ENCODE data around the gene GYS1.

The GYS1 gene

DNA sequence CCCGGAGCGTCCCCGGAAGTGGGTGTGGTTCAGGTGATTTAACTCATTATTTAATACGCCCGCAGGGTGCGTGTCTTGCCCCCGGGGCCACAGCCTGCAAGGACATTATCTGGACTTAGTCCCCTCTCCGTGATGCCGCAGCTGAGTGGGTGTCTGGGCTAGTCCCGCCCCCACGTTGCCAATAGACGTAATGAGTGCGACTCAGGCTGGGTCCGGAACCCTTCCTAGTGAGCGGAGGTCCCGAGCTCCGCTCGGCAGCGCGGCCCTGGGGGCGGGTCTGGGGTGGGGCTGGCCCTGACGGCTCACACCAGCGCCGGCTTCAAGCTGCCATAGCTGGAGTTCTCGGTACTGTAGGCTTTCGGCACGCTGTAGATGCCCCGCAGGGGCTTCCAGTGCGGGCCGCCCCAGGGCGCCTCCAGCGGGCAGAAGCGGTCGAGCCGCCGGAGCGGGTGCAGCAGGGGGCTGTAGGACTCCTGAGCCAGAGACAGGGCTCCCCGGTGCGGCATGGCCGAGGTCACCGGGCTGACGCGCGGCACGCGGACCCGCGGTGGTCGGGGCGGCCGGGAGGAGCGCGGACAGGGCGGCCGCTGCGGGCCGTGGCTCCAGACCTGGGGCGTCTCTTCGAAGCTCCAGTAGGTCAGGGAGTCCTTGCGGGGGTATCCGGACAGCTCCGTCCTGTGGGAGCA, 24.7 kb upstream of the GYS1 start:
- no peak for DNase-seq

DNA sequence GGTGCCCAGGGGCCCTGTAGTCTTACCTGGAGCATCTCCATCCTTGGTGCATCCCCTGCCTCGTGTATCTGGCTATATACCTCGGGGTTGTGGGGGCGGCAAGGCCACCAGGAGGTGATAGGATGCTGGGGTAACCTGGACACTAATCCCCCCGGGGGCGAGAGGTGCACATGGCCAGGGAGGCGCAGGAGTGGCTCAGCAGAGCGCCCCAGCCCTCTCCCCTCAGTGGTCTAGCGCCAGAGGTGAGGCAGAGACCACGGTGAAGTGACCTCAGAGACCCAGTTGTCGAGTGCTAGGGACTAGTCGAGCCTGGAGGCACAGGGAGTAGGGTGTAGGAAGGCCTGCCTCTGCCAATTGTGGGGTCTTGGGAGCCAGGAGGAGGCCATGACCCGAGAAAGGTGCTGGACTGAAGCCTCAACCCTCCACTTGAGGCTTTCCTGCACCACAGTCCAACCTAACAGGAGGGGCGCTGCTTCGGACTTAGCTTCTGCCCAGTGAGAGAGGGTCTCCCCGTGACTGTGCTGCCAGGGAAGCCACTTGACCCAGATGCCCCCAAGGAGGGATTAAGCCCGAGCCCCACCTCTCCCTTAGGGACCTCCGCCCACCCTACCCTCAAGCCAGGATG, 24.0 kb upstream of the GYS1 start, which contains the start of gene LHB:
Gene LHB (minus strand): TSS at position 51 of the 625 bp plus-strand sequence. CDS start 10 bp downstream, at position 41.
- DNase-seq: no peak

DNA sequence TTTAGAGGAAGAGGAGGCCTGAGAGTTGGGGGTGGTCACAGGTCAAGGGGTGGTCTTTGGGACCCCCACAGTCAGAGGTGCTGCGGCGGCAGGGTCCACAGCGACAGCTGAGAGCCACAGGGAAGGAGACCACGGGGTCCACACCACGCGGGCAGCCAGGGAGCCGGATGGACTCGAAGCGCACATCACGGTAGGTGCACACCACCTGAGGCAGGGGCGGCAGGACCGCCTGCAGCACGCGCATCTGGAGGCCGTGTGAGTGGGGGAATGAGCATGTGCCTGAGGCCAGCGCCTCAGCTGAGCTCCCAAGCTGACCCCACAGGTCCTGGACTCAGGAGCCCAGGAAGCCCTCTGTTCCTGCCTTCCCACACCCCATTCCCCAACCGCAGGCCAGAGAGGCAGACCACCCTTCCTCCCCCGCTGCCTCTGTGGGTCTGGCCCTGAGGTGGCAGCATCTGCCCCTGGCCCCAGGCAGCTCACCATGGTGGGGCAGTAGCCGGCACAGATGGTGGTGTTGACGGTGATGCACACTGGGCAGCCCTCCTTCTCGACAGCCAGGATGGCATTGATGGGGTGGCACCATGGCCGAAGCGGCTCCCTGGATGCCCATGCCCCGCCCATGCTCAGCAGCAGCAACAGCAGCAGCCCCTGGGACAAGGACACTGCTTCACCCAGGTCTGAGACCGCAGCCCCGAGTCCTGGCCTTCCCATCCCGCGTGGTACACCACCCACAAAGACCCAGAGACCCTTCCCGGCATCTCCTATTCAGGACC, 23.1 kb upstream of the GYS1 start:
- no peak for DNase-seq

DNA sequence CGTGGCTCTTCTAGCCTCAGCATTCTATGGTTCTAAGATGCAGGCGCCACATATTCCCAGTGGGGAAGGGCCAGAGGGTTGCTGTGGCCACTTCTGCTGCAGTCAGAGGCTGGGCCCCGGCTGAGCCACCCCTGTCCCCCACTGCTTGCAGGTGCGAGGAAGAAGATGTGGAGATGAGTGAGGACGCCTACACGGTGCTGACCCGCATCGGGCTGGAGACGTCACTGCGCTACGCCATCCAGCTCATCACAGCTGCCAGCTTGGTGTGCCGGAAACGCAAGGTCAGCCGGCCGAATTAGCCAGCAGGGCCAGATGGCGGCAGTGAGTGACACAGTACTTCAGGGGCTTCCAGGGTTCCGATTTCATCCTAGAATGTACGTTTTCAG, 21.8 kb upstream of the GYS1 start:
- no peak for DNase-seq

DNA sequence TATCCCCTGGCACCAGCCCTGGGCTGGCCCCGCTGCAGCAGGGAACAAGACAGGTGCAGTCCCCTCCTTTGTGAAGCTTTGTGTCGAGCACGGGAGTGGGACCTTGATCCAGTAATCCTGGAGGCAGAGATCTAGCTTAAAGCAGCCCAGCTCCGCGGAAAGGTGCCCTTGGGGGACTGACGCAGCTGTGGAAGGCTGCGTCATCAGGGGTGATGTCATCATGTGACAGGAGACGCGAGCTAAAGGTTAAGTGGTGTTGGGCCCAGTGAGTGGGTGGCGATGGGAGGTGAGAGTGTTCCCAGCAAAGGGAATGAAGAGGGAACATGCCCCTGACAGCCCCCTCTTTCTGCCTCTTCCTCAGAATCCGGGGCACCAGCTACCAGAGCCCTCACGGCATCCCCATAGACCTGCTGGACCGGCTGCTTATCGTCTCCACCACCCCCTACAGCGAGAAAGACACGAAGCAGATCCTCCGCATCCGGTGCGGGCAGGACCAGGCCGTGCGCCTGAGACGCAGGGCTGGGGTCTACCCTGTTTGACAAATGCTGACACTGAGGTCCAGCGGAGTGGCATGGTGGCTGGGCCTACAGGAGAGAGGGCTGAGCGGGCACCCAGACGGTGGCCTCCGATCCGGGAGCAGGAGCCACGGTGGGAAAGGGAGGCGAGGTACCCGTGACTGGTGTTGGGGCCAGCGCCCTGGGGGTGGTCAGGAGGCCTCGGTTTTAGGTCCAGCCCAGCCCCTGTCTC, 21.2 kb upstream of the GYS1 start:
- no peak for DNase-seq

DNA sequence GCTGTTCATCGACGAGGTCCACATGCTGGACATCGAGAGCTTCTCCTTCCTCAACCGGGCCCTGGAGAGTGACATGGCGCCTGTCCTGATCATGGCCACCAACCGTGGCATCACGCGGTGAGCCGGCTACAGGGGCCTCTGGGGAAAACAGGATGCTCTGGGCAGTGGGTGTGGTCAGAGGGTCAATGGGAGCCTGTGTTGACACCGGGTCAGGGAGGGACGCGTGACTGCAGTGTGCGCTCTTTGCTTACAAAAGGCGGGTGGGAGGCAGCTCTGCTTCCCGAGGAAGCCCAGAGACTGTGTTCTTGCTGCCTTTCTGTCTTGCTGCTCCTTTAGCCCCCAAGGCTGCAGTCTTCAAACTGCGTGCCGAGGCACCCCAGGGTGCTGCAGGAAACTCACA, 18.1 kb upstream of the GYS1 start:
- no peak for DNase-seq

DNA sequence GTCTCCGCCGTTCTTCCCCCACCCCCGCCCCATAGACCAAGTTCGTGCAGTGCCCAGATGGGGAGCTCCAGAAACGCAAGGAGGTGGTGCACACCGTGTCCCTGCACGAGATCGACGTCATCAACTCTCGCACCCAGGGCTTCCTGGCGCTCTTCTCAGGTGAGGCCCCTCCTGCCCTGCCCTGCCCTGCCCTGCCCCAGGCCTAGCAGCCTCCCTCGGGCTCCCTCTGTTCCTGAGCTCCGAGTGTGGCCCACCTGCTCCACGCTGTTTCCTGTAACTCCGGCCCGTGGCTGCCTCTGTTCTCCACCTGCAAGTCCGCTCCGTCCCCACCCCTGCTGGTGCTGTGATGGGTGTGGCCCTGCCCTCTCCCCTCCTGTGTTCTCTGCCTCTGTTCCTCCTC, 17.3 kb upstream of the GYS1 start:
- no peak for DNase-seq

DNA sequence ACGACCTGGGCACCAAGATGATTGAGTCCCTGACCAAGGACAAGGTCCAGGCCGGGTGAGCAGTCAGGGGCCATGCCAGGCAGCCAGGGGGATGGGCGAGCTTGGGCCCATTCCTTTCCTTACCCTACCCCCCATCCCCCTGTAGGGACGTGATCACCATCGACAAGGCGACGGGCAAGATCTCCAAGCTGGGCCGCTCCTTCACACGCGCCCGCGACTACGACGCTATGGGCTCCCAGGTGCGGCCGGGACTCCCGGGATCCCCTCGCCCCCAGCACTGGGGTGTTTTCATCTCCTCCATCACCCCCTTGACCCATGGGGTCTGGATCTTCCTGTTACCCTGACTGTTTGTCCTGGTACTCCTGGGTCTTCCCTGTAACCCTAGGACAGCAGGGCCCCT, 16.7 kb upstream of the GYS1 start:
- no peak for DNase-seq

DNA sequence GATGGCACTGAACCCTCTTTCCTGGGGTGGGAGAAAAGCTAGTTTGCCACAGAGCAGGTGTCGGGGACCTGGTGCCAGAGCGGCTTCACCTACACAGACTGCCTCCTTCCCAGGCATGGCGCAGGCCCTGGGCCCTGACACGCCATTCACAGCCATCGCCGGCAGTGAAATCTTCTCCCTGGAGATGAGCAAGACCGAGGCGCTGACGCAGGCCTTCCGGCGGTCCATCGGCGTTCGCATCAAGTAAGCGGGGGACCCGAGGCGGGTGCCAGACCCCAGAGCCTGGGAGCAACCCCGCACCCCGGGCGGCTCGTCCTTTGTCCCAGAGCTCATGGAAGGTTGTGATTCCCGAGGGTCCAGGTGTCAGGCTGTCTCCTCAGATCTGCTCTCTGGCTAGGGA, 13.8 kb upstream of the GYS1 start:
- no peak for DNase-seq

DNA sequence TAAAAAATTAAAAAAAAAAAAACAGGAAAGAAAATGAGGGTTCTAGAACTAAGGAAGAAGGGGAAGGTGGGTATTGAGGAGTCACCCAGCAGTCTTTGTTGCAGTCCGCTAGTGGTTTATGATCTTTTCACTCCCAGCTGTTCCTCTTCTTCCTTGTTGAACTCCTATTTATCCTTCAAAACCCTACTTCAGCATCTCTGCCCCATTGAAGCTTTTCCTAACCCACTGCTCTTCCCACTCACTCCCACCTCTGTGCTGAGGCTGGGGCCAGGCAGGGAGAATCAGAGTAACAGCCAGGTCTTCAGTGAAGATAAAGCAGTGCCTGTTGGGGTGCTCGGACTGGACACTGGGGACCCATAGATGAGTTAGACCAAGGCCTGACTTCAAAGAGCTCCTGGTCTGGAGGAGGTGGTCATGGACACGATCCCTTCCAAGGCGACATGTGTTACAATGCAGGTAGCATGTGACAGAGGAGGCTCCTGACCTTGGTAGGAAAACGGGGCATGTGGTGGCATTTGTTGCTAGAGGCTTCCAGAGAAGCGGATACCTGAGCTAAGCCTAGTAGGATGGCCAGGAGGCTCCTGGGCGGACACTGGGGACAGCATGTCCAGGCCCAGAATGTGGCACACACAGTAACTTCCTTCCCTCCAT, 12.0 kb upstream of the GYS1 start:
- DNase-seq: no peak

DNA sequence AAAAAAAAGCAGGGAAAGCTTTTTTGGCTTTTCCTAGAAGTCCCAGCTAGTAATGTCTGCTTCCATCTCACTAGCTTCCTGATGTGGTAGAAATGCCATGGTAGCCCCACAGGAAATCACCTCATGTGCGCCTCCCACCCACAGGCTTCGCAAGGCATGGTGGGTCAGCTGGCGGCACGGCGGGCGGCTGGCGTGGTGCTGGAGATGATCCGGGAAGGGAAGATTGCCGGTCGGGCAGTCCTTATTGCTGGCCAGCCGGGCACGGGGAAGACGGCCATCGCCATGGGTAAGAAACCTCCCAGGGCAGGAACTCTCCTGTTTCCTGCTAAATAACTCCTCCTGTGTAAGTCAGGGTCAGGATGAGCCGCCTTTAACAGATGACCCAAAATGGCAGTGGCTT, 11.0 kb upstream of the GYS1 start:
- no peak for DNase-seq

DNA sequence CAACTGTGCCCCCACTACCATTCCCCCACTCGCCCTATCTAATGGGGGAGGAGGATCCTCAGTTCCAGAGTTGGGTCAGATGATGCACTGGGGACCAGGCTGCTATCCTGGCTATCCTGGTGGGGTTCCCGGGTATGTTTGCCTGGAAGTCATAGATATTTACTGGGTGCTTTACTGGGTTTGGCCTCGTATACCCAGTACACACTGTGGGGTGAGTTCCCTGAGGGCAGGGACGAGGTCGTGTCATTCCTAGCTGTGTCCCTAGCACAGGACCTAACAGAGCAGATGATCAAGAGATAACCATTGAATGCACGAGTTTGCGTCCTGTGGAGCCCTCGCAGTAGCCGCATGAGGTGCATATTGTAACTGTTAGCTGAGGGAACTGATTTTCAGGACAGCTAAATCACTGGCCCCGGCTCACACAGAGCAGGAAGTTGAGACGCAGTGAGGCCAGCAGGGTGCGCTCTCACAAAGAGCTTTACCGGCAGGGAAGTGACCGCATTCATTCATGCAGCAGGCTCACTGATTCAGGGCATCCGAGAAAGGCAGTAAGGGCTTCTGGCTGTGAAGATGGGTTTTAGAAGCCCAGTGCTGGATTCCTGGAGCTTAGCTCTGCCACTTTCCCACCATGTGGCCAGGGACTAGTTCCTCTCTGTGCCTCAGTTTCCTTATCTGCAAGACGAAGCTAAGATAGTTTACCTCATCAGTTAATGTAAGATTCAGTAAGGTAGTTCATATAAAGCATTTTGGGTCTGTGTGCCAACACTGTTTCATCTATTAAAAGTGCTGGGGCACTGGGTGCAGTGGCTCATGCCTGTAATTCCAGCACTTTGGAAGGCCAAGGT, 6.6 kb upstream of the GYS1 start:
- peak; percentile 25 for DNase-seq

DNA sequence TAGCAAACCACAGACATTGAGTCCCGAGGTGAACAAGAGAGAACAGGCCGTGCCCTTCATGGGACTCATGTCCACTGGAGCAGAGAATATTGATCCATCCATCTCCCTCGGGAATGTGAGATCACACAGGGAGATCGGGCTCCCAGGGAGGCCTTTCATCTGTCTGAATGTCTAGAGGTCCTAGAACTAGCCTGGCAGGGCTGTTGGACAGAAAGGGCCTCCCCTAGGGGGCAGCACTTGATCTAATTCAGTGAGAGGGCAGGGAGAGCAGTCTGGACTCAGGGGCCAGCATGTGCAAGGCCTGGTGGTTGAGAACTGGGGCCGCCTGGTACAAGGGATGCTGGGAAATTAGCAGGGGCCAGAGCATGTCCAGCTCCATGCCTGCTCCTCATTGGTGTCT, 4.9 kb upstream of the GYS1 start:
- DNase-seq: no peak

DNA sequence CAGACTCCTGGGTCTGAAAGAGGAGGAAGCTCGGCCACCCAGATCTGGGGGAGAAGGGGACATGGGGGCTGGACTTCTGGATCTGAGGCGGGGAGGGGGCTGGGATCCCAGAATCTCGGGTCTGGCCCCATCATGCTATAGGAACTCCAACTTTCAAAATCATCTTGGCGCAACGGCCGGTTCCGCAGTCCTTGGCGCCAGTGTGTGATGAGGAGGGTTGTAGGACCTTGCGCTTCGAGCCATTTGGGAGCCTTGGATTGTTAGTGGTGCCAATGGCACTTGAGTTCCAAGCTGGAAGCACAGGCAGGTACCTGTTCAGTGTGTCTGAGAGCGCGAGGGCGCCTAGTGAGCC, 902 bp upstream of the GYS1 start:
- DNase-seq: no peak

DNA sequence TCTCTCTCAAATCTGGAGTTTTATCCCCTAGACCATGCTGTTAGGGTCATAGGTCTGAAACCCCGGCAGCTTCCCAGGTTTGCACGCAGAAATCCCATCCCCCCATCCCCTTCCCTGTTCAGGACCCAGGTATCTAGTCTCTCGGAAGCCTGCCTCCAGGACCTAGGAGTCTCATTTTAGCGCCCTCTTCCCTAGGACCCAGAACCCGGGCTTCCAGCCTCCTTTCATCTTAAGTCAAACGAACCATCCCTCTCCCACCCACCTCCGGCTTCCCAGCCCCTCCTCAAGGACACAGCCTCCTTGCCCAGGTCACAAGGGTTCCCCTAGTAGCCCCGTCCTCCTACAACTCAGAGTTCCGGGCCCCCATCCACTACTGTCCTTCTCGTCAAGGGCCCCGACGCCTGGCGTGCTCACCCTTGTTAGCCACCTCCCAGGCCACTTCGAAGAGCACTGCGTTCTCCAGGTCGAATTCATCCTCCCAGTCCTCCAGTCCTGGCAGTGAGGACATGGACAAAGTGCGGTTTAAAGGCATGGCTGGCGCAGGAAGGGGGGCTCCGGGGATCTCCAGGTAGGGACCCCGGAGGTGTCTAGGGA, 431 bp downstream of the GYS1 start:
- DNase-seq: no peak

DNA sequence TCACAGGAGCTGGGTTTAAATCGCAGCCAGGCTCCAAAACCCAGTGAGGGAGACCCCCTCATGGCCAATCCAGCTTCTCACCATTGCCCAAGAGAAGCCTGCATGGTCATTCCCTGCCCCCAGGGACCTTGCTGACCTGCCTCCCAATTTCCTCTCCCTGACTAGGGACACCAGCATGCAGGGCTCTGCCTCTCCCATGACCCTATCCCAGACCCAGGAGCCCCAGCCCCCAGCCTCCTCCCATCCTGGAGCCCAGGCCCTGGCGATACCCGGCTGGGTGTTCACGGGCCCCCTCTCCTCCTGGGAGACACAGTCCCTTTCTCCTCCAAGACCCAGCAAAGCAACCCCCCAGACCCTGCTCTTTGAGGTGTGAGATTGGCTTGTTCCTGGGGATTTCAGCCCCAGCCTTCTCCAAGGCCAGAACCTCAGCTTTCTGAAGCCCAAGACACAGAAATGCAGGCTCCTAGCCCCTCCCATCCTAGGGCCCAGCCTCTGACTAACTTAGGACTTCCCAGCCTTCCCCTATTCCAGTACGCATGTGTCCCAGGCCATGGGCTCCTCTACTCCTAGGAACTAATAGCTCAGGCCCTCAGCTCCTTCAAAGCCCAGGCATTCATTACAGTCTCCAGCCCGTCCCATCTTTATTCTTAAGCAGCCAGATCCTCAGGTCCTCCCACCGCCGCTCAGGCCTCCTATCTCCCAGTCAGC, 1.1 kb downstream of the GYS1 start:
- no peak for DNase-seq

DNA sequence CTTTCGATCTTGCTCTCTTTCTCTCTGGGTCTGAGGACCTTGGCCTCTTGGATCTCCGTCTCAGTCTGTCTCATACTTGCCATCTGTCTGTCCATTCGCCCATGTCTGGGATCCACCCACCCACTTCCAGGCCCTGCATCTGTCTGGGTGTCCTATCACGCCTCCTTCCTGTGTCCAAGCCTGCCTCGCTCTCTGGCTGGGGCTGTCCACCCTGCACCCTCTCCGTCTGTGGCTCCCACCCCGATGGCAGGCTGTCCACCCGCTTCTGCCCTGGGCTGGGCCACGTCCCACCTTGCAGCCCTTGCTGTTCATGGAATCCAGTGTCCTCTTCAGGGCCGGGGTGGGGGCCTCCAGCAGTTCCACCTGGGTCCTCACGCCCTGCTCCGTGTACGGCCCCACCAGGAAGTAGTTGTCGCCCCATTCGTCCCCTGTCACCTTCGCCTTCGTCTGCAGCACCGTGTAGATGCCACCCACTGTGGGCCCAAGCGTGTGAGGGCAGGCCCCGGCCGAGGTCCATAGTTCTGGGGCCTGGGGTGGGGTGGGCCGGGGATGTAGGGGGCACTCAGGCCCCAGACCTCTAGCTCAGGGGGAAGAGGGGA, 2.0 kb downstream of the GYS1 start:
- DNase-seq: no peak

DNA sequence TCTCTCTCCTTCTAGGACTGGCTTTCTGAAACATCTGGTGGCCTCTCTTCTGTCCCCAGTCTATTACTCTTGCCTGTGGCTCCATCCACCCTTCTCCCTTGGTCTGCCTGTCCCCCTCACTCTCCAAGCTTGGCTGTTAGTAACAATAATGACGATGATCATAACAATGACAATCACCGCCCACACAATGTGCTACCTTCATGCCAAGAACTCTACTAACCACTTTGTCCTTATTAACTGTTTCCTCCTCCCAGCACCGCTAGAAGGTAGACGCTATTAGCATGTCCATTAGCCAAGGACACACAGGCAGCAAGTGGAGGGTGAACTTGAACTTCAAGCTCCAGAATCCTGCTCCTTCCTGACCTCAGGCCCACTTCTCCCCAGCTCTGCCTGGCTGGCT, 2.7 kb downstream of the GYS1 start:
- DNase-seq: no peak

DNA sequence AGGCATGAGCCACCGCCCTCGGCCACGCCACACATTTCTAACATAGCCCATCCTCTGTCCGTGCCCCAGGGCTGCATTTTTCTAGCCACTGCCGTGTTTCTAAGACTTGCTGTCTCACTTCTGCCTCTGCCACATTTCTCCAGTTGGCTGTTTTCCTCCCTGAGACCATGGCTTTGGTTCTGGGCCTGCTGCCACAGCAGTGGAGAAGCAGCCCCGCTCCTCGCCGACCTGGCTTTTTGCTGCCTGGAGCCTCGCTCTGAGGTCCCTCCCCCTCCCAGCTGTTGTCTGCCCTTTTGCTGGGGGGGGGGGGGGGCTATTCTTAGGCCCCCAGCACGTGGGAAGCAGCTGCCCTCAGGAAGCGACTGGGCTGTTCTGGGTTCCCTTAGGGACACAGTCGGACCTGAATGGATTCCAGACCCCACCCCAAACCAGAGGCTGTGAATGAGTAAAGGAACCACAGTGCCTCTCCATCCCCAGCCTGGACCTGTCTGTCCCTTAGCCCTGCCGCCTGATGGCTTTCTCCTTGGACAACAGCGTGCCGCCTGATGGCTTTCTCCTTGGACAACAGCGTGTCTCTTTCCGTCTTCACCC, 3.3 kb downstream of the GYS1 start:
- no peak for DNase-seq

DNA sequence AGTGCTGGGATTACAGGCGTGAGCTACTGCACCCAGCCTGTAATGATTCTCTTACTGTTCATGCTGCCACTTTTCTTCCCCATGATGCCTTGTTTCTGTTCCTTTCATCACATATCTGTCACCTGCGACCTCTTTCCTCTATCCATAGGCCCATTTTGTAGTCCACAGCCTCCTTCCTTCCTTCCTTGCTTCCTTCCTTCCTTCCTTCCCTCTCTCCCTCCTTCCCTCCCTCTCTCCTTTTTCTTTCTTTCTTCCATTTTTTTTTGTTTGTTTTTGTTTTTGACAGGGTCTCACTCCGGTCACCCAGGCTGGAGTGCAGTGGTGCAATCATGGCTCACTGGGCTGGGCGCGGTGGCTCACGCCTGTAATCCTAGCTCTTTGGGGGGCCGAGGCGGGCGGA, 4.2 kb downstream of the GYS1 start:
- no peak for DNase-seq

Measured in NCI-H526 treated with DMSO at 0.1 percent for 48 hours (cell line).